ENCODE results near the gene RPS14. TPM values are rescaled to one million over a fixed set of nuclear protein-coding genes. Genes with fewer than 3 reads are reported as not detected.

Gene RPS14
- total and polyA plus RNA-seq, 2 of the 4 experiments (the other 2 are of a cell fraction) = 6,296 to 7,310 TPM

- WGBS, 2 experiments (ENCODE audit: extremely low coverage in 2 of 2, insufficient read length in 1 of 2) = 93% methylated on average over 3 of the region's 5 CpGs; no CpG with 5 or more reads in 1 of the 2 experiments
- Histone ChIP-seq H2AK9ac (replicated peaks; ENCODE audit: low read depth, low read length, poor library complexity) (no peak overlapping the region), H3K4me3 (ENCODE audit: insufficient read depth, low read depth, low read length) (no peak overlapping the region), H3K4ac (ENCODE audit: low read depth, low read length) (no peak overlapping the region), H3K4me2 (ENCODE audit: low read depth, low read length) (no peak overlapping the region), H3K27ac (ENCODE audit: insufficient read depth, low read length) (no peak overlapping the region), H2BK15ac (ENCODE audit: low read depth, low read length) (no peak overlapping the region), H3K36me3 (ENCODE audit: control insufficient read depth, insufficient read depth, low read length) (no peaks in the 10 kb centered on the region), H3K23ac (ENCODE audit: low read depth, low read length) (no peak overlapping the region), H2AFZ (replicated peaks; ENCODE audit: low read length, poor library complexity) (no peak overlapping the region), H3K9me1 (ENCODE audit: insufficient read depth, low read length) (peaks cover 3% of the 10 kb centered on the region; the same call in 1 of the 2 replicates), H3K27me3 (ENCODE audit: control insufficient read depth, insufficient read depth, low read length) (no peaks in the 10 kb centered on the region), H4K5ac (ENCODE audit: low read depth, low read length) (no peak overlapping the region), H4K91ac (ENCODE audit: insufficient read depth, low read depth, low read length) (no peak overlapping the region), H2BK5ac (ENCODE audit: low read depth, low read length, poor library complexity, severe bottlenecking) (no peak overlapping the region), H2BK20ac (ENCODE audit: low read depth, low read length) (no peak overlapping the region), H3K9me3 (ENCODE audit: control insufficient read depth, insufficient read depth, low read length) (no peaks in the 10 kb centered on the region), H4K8ac (ENCODE audit: low read depth in 2 of 2, low read length in 2 of 2) (no peak overlapping the region), H2BK120ac (ENCODE audit: low read depth, low read length) (no peak overlapping the region), H4K20me1 (ENCODE audit: insufficient read depth, low read length) (no peaks in the 10 kb centered on the region), H3K4me1 (ENCODE audit: control insufficient read depth, insufficient read depth, low read length) (peaks cover 3% of the 10 kb centered on the region; the same call in 1 of the 2 replicates), H3K18ac (ENCODE audit: low read depth, low read length) (no peak overlapping the region), H3K14ac (replicated peaks; ENCODE audit: low read depth, low read length) (no peak overlapping the region), H2AK5ac (ENCODE audit: low read depth, low read length) (no peak overlapping the region), H3K56ac (ENCODE audit: extremely low read depth, insufficient read depth, low read length) (no peak overlapping the region), H3K79me1 (ENCODE audit: low read depth in 1 of 2, low read length in 2 of 2) (no peaks in the 10 kb centered on the region), H3K9ac (ENCODE audit: low read depth, low read length) (no peak overlapping the region)
- no TSS peak for BruUV-seq (replicated peaks)
- dilution Hi-C loops (cut with HindIII; ENCODE audit: low sequenced_read_pairs, unreplicated experiment) (no loop called here), intact Hi-C loops (cut with micrococcal nuclease) (no loop called here), in situ Hi-C loops (cut with MboI; ENCODE audit: low sequenced_read_pairs) (loop anchor here (25.0 kb wide), 2 partner anchors 592 to 792 kb away; no protein-coding TSS in a partner anchor)
- ChIA-PET POLR2A (ENCODE audit: unreplicated experiment) (no interaction called here), CTCF (no interaction called here)
- ATAC-seq (ENCODE audit: low read depth) = no peak
- no peak for DNase-seq
- TF ChIP-seq USF2 (IDR thresholded peaks at IDR 0.05; ENCODE audit: low read depth, low read length) (no peak), CEBPB (IDR thresholded peaks at IDR 0.05; ENCODE audit: low read depth, low read length) (no peak), BHLHE40 (IDR thresholded peaks at IDR 0.05; ENCODE audit: low read depth, low read length) (no peak), RAD21 (IDR thresholded peaks at IDR 0.05; ENCODE audit: low read length) (no peak), CHD1 (IDR thresholded peaks at IDR 0.05; ENCODE audit: low read depth, low read length) (no peak), FOS (IDR thresholded peaks at IDR 0.05; ENCODE audit: low read depth, low read length) (no peak), RFX5 (IDR thresholded peaks at IDR 0.05; ENCODE audit: low read depth, low read length) (no peak), MXI1 (IDR thresholded peaks at IDR 0.05; ENCODE audit: borderline replicate concordance, low read depth, low read length) (no peak), MAZ (IDR thresholded peaks at IDR 0.05; ENCODE audit: borderline replicate concordance, low read depth, low read length) (no peak), MAFK (IDR thresholded peaks at IDR 0.05; ENCODE audit: low read depth, low read length) (no peak), POLR2A (IDR thresholded peaks at IDR 0.05; ENCODE audit: low read depth, low read length) (no peak)
Observed at GRCh38 chr5:150429410-150429873, 20.1 kb downstream of the RPS14 start.
